HG03460 (cell line): ENCODE data around the gene ZNF205.

ENCODE experiments used
- ATAC-seq: cut with Tn5 transposase; IDR thresholded peaks from one replicate; pipeline ENCODE4 v1.9.1; 2021; ENCODE audit not compliant: unreplicated experiment

ZNF205 gene

DNA sequence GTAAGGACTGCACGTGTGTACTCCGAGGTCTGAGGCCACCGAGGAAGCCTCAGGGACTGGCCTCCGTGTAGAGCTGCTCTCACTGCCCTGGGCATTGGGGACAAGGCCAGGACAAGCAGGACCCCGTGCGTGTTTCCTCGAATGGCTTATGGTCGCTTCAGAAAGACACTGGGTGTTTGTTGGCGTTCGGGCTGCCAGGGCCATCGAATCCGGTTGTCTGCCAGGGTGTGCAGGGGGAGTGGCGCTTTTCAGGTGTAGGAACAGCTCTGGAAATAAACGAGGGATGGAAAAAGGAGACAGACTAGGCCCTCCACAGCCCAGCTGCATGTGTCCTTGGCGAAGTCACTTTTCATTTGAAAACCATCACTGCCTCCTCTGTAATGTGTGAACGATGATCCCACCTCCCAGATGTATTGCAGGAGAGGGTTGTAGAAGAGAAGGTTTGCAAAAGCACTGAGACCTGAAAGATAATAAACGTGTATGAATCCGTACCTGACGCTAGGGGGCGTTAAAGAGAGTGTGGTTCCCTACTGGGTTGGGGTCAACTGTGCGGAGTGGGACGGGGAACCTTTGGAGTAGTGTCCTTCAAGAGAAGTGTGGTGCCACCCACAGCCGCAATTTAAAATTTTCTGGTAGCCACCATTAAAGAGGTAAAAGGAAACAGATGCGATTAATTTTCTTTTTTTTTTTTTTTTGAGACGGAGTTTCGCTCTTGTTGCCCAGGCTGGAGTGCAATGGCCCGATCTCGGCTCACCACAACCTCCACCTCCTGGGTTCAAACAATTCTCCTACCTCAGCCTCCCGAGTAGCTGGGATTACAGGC, 11.2 kb upstream of the ZNF205 start:
- no peak for ATAC-seq

DNA sequence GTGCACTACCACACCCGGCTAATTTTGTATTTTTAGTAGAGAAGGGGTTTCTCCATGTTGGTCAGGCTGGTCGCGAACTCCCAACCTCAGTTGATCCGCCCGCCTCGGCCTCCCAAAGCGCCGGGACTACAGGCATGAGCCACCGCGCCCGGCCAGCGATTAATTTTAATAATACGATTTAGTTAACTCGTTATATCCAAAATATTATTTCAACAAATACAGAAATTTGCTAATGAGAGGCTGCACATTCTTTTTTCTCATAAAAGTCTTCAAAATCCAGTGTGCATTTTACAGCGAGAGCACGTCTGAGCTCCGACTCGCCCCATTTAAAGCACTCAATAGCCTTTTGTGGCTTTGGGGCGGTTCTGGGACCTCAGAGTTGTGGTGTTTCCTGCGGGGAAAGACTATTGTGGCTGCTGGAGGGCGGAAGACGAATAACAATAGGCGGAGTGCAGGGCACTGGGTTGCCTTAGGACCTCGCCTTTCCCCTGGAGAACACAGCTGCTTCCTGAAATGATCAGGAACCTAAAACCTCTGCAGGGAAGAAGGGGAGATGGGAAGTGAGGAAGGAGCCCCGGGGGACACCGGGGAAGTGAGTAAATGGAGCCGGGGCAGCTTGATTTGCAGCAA, 10.4 kb upstream of the ZNF205 start:
- no peak for ATAC-seq

DNA sequence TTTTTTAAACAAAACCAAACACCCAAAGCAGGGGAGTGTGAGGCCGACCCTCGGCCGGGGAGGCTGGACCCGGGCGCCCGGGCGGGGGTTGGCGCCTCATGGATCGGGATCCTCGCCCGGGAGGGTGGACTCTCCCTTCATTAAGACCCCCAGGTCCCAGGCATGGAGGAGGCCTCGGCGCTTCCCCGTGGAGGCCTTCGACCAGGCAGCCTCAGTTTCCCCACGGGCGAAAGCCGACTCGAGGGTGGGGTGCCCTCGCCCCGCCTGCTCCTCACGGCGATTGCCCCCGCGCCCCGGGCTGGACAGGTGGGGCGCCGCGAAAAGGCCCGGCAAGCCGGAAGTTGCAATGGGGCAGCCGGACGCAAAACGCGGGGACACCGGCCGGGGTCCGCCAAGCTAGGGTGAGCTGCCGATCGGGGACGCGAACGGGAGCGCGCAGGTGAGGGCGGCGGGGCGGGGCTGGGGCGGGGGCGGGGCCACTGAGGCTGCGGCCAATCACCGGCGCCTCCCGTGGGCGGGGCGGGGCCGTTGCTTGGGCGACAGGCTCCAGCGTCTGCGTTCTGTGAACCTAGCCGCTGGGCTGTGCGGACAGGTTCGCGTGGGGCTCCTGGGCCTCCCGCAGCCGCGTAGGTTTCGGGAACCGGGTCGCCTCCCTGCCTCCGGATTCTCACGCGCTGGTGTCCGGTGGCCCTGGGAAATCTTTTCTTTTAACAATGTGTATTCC, 6.0 kb upstream of the ZNF205 start:
- peak; percentile 86 for ATAC-seq

DNA sequence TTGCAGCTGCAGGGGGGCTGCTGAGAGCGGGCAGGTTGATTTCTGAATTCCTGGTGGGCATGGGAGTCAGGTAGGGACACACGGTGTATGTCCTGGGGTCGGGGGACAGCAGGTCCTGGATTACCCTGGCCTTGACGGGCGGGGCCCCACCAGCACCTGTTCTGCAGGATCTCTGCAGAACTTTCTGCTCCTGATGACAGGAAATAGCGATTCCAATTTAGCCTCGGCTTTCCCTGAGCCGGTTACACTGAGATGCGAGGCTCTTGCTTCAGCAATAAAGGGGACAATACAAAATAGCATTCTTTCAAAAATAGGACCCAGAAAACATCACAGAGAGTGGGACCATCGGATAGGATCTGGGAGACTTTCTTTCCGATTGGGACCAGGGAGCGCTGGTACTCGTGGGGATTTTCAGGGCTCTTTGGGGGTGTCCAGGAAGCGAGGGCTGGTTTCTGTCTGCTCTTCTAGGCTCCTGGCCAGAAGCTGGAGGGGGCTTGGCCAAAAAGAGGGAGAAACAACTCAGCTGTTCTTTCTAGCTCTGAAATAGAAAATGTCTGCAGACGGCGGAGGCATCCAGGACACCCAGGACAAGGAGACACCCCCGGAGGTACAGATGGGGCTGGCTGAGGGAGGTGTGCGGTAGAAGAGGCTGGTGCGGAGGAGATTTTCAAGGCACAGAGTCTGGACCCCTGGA, 642 bp downstream of the ZNF205 start:
- ATAC-seq = no peak

DNA sequence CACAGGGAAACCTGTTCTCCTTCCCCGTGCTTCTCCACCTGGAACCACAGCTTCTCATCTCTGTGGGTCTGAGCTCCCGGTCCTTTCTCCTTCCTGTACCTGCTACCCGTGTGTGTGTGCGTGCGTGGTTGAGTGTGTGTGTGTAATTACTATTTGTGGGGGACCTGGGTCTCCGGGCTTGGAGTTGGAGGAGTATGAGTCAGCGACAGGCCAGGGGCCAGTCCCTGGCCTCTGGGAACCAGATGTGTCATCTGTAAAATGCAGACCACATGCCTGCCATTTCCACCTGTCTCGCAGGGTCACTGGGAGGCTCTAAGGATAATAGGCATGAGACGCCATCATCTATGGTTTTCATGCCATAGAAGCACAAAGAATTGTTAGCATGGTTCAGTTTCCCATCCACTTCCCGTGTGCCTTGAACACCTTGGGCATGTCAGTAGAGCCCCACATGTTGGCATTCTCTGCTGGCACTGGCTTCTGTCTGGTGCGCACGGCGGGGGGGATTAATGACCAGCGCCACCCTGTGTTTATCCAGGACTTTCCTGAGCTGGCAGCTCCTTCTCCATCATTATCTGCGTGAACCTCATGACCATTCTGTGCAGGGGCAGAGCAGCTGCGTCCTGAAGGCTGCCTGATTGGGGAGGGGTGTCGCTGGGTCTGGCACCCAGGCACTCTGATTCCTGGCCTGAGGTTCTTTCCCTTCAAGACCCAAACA, 1.5 kb downstream of the ZNF205 start:
- no peak for ATAC-seq

DNA sequence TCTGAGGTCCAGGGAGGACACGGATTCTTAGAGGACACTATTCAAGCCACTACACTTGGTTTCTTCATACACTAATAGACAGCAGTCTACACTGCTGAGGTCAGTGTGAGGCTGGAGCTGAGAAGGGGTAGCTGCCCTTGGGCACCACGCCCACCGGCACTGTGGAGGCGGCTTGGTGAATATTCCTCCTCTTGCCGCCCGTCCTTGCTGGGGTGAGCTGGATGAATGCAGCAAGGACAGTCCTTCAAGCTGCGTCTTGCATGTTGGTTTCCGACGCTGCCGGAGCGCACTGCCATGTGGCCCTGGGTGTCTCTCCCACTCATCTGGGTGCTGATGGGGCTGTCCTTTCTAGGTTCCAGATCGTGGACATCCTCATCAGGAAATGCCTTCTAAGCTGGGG, 2.6 kb downstream of the ZNF205 start:
- no peak for ATAC-seq

DNA sequence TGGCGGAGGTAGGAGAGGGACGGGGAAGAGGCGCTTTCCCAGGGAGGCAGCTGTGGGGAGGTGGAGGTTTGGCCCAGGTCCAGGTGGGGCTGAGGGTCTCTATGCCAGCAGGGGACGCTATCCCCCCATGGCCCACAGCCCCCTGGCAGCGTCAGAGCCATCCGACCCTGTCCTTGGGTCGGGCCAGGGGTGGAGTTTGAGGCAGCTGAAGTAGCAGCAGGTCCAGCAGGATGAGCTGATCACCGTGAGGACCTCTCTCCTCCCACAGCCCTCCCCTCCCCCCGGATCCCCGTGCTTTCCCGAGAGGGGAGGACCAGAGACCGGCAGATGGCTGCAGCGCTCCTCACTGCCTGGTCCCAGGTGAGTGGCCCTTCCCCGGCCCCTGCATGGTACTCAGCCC, 3.2 kb downstream of the ZNF205 start:
- no peak for ATAC-seq

DNA sequence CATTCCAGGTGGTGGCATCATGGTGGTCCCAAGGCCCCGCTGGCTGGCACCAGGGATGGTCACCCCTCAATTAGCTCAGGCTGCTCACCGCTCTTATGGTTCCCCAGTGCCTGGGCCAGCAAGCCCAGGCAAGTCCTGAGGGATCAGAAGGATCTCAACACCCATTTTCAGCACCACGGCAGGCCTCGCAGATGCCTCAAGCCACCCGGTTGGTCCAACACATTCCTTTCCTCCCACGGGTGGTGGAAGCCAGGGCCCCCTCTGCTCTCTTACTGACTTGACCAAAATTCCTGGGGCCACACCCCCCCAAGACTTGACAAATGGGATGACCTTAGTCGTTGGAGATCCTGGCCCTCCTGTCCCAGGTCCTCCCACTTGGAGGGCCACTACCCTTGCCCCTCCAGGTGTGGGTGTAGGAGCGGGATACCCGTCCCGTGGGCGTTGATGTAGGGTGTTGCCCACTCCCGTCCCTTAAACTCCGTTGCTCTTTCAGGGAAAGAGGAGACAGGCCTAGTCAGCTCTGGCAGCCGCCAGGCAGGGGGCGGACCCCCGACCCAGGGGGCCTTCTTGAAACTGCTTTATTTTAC, 5.9 kb downstream of the ZNF205 start:
- no peak for ATAC-seq

DNA sequence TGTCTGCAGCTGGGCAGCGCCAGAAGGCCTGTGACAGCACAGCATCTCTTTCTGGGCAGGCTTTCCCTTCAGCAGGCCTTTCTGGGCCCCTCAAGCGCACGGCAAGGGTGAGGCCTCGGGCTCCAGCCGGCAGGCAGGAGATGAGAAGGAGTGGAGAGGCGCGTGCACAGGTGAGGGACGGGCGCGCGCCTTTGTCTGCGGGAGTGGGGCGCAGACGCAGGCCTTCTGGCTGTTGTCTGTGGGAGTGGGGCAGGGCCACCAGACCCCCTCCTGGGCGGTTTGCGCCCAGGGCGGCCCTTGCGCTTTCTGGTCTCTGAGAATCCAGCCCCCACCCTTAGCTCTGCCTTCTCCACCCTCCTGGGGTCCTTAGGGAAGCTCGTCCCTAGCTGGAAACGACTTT, 6.5 kb downstream of the ZNF205 start:
- ATAC-seq = no peak

DNA sequence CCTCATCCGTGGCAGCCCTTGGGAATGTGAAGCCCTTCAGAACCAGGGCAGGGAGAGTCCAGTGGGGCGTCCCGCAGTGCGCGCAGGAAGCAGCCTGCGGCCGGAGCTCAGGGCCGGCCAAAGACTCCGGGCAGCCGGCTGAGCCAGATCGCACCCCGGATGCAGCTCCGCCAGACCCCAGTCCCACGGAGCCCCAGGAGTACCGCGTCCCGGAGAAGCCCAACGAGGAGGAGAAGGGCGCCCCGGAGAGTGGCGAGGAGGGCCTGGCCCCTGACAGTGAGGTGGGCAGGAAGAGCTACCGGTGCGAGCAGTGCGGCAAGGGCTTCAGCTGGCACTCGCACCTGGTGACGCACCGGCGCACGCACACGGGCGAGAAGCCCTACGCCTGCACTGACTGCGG, 6.9 kb downstream of the ZNF205 start:
- ATAC-seq = no peak

DNA sequence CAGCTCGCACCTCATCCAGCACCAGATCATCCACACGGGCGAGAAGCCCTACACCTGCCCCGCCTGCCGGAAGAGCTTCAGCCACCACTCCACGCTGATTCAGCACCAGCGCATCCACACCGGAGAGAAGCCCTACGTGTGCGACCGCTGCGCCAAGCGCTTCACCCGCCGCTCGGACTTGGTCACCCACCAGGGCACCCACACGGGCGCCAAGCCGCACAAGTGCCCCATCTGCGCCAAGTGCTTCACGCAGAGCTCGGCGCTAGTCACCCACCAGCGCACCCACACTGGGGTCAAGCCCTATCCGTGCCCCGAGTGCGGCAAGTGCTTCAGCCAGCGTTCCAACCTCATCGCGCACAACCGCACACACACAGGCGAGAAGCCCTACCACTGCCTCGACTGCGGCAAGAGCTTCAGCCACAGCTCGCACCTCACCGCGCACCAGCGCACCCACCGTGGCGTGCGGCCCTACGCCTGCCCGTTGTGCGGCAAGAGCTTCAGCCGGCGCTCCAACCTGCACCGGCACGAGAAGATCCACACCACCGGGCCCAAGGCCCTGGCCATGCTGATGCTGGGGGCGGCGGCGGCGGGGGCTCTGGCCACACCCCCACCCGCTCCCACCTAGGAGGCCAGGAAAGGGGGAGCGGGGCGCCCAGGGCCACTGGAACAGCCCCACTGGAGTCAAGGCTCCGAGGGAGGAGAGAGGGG, 7.5 kb downstream of the ZNF205 start:
- ATAC-seq = no peak

DNA sequence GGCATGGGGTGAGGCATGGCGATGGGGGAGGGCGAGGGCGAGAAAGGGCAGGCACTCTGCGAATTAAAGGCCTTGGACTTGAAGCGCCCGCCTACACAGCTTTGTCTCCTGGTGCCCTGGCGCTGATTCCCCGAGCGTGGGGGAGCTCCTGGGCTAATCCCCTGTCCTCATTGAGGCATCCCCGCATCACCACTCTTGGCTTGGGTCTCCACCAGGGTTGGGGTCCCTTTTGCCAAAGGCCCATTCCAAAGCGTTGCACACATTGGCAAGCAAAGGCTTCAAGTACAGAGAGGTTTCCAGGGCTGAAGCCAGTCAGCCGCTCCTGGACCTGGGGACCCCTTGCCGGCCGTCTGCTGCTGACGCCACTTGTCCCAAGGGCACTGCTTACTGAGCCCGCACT, 8.0 kb downstream of the ZNF205 start:
- no peak for ATAC-seq

DNA sequence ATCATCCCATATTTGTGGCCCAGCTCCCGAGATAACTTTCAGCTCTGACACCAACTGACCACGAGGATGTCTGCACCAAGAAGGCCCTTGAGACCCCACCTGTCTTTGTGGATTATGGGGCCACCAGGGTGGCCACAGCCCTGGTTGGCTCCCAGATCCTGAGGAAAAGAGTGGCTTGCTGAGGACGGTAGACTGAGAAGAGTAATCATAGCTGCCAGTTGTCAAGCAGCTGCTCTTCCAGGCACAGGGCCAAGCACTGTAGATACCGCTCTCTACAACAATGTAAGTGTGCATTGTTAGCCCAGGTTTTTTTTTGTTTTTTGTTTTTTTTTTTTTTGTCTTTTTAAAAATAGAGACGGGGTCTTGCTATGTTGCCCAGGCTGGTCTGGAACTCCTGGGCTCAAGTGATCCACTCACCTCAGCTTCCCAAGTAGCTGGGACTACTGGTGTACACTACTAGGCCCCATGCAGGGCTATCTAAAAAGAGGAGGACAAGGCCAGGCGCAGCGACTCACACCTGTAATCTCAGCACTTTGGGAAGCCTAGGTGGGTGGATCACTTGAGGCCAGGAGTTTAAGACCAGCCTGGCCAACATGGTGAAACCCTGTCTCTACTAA, 9.6 kb downstream of the ZNF205 start:
- ATAC-seq = no peak

DNA sequence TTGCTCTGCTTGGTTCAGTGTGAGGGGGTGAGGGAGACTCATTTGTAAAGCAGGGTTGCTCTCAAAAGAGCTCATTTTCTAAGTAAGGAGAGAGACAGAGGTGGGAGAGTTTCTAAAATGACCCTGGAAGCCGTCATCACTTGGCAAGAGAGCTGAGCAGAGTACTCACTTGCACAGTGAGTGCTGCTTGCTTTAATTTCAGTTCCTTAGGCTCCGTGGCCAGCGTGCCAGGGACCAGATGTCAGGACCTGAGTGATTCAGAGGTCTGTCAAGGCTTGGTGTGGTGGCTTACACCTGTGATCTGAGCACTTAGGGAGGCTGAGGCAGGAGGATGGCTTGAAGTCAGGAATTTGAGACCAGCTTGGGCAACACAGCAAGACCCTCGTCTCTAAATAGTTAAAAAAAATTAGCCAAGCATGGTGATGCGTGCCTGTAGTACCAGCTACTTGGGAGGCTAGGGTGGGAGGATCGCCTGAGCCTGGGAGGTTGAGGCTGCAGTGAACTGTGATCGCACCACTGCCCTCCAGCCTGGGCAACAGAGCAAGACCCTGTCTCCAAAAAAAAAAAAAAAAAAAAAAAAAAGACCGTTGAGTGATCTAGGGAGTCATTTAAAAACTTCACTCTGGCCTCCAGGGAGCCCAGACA, 10.7 kb downstream of the ZNF205 start:
- no peak for ATAC-seq

DNA sequence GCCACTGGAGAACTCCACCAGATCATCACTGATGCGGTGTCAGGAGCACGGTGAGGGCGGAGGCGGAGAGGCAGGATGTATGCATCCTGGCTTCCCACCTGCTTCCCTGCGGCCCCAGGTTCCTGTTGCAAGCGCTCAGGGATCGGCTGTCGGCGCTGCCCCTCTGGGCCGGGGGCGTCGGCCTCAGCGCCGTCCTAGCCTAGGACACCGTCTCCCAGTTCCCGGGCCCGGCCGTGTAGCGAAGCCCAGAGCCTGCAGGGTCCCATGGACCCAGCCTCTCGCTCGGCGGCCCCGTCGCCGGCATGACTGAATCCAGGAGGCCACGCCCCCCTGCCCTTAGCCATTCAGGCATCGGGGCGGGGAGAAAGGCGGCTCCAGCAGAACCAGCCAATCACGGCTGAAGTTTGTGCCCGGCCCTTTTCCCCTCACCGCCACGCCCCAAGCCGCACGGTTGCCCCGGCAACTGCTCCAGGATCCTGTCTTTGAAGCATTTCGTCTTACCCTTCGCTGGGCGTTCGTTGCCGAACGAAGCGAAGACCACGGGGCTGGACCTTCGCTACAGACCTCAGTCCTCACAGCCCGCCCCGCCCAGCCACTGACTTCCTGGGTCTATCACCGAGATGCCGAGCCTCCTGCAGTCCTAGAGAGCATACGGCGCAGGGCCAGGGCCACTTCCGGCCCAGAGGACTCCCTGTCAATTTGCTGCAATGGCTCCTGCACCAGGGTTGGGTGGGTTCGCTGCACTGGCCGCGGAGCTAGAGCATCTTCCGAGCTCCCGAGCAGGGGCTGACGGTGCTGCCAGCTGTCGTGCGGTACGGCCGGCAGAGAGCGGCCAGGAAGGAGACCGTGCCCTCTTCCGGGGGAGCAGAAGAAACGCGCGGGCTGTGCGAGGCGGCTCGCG, 11.8 kb downstream of the ZNF205 start:
- peak; percentile 85 for ATAC-seq

DNA sequence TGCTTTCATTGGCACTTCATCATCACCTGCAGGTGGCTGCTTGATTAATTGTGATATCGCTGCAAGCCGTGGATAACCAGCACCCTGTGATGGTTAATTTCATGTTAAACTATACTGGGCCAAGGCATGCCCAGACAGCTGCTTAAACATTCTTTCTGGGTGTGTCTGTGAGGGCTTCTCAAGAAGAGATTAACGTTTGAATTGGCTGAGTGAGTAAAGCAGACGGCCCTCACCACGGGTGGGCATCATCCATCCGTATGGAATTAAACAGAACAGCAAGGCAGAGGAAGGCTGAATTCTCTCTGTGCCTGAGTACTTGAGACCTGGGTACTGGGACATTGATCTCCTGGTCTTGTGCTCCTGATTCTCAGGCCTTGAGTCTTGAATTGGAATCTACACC, 15.4 kb downstream of the ZNF205 start:
- no peak for ATAC-seq

DNA sequence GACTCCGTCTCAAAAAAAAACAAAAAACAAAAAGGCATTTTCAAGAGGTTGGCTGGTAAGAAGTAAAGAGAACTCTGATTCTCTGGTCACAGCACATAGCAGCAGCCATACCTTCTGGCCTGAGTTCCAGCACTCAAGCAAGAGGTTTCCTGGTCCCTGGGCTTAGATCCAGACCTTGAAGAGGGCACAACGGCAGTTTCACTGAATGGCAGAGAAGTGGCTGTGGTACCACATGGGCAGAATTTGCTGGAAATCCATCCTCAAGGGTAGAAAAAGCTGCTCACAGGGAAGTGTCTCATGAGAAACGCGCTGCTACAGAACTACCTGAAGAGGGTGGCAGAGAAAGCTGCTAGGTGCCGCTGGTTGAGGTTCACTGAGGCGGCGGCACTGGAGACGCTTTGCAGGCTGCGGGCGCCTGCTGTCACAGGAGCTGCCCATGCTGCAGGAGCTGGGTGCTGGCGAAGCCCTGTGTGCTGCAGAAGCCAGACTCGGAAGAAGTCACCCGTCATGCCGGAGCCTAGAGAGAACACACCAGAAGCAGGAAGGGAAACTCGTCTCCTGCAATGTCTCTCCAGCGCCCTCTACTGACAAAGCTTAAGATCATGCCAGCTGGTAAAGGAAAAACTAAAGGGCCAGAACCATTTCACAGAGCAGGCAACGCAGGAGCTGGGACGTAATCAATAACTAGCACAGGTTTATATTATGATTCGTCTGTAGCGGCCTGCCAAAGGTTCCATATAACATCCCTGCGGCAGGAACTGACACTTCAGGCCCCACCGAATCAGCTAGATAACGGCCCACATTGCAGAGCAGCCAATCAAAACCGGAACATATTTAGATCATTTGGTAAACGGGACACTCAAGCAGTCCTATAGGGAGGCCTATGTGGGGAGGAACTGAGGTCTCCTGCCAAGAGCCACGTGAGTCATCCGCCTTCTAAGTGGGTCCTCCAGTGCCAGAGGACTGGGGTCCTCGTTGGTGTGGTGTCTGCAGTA, 17.0 kb downstream of the ZNF205 start:
- ATAC-seq = no peak
